NT2/D1 (cell line): ENCODE measurements around the gene B3GNT4.

Experiments used
- YY1 ChIP-seq: IDR thresholded peaks from 2 replicates; pipeline ENCODE4 v1.6.1; 2011; ENCODE audit not compliant: insufficient read length, insufficient read depth
- ZNF274 ChIP-seq: IDR thresholded peaks from 2 replicates; pipeline ENCODE4 v1.6.1; 2011; ENCODE audit warnings: mild to moderate bottlenecking, low read depth, low read length

DNA sequence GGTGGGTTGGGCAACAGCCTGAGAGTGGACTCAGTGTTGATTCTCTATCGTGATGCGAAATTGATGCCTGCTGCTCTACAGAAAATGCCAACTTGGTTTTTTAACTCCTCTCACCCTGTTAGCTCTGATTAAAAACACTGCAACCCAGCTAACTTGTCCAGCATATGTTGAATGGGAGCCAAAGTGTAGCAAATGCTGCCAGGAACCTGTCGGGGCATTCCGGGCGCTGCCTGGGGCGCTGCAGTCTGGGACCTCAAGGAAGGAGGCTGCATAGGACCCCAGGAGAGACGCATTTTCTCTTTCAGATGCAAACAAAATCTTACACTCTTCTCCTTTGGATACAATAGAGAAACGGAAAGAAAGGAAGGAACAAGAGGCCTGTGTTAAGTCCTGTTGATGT is 3.9 kb downstream of the B3GNT4 start:
- no peak for TF ChIP-seq YY1
- TF ChIP-seq ZNF274 = no peak
